ENCODE measurements around the gene ST3GAL2.

The ST3GAL2 gene

DNA sequence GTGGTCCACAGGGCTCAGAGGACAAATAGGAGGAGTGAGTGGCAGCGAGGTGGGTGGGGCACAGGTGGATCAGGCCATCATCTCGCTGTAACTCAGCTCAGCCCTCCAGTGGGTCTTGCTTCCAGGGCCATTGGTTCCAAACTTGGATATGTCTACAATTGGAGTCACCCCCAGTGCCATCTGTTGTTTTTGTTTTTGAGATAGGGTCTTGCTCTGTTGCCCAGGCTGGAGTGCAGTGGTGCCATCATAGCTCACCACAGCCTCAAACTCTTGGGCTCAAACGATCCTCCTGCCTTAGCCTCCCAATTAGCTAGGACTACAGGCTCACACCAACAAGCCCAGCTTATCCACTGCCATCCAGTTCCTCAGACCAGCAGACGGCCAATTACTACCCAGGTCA is 46.3 kb downstream of the ST3GAL2 start:
- no peak overlapping the region for H3K4me2 ChIP-seq (ENCODE audit: low read length)
- no peaks in the 10 kb centered on the region for H3K4me1 ChIP-seq (ENCODE audit: low read length)
- TF ChIP-seq, protein P1, sequence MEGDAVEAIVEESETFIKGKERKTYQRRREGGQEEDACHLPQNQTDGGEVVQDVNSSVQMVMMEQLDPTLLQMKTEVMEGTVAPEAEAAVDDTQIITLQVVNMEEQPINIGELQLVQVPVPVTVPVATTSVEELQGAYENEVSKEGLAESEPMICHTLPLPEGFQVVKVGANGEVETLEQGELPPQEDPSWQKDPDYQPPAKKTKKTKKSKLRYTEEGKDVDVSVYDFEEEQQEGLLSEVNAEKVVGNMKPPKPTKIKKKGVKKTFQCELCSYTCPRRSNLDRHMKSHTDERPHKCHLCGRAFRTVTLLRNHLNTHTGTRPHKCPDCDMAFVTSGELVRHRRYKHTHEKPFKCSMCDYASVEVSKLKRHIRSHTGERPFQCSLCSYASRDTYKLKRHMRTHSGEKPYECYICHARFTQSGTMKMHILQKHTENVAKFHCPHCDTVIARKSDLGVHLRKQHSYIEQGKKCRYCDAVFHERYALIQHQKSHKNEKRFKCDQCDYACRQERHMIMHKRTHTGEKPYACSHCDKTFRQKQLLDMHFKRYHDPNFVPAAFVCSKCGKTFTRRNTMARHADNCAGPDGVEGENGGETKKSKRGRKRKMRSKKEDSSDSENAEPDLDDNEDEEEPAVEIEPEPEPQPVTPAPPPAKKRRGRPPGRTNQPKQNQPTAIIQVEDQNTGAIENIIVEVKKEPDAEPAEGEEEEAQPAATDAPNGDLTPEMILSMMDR (IDR thresholded peaks at IDR 0.05; ENCODE audit: low read depth, low read length), result no peak
- TF ChIP-seq EZH2phosphoT487 (IDR thresholded peaks at IDR 0.05; ENCODE audit: low read depth), result no peak
- no peak overlapping the region for H3K27ac ChIP-seq (ENCODE audit: low read length)
- no peak overlapping the region for H3K4me3 ChIP-seq (ENCODE audit: low read length)
- H3K27me3 ChIP-seq (ENCODE audit: low read depth, low read length), result no peaks in the 10 kb centered on the region
- peaks cover 48% of the 10 kb centered on the region for H3K36me3 ChIP-seq (replicated peaks; ENCODE audit: low read depth, low read length)
- peaks cover 14% of the 10 kb centered on the region for H3K79me2 ChIP-seq (ENCODE audit: low read length)
- no peaks in the 10 kb centered on the region for H3K9me3 ChIP-seq (ENCODE audit: insufficient read depth, low read length)
- peaks cover 24% of the 10 kb centered on the region for H4K20me1 ChIP-seq (ENCODE audit: insufficient read depth, low read length)
- no peak overlapping the region for H2AFZ ChIP-seq (ENCODE audit: low read depth, low read length)
- H3K9ac ChIP-seq (ENCODE audit: low read length), result no peak overlapping the region

DNA sequence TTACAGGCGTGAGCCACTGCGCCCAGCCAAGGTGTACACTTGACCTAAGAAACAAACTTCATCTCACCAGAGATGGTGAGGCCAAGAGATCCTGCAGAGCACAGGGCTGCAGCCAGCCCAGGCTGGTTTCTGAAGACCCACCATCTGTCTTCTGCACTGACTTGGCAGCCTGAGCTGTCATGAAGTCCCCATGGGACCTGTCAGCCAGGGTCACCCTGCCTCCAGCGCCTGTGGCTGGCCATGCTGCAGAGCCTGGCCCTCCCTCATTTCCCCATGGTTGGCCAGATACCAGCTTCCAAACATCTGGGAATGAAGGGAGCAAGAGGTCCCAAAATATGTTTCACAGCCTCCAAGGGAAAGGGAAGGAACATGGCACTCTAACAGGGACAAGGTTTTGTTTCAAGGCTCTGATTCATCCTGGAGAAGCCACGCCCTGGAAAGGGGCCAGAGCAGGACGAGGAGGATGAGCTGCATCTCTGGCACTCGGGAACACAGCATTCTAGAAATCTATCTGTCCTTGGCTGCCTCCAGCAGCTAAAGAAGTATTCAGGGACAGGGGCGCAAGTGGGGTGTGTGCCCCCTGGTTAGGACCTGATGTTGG is 46.9 kb downstream of the ST3GAL2 start:
- H3K4me3 ChIP-seq (ENCODE audit: low read length), result no peak overlapping the region
- no peak overlapping the region for H3K9ac ChIP-seq (ENCODE audit: low read length)
- H2AFZ ChIP-seq (ENCODE audit: low read depth, low read length), result no peak overlapping the region
- peaks cover 14% of the 10 kb centered on the region for H3K79me2 ChIP-seq (ENCODE audit: low read length)
- no peak for TF ChIP-seq EZH2phosphoT487 (IDR thresholded peaks at IDR 0.05; ENCODE audit: low read depth)
- TF ChIP-seq, protein P1 (IDR thresholded peaks at IDR 0.05; ENCODE audit: low read depth, low read length), result no peak
- H3K9me3 ChIP-seq (ENCODE audit: insufficient read depth, low read length), result no peaks in the 10 kb centered on the region
- peaks cover 48% of the 10 kb centered on the region for H3K36me3 ChIP-seq (replicated peaks; ENCODE audit: low read depth, low read length)
- H3K27ac ChIP-seq (ENCODE audit: low read length), result no peak overlapping the region
- H3K4me1 ChIP-seq (ENCODE audit: low read length), result no peaks in the 10 kb centered on the region
- H3K4me2 ChIP-seq (ENCODE audit: low read length), result no peak overlapping the region
- peaks cover 24% of the 10 kb centered on the region for H4K20me1 ChIP-seq (ENCODE audit: insufficient read depth, low read length)
- H3K27me3 ChIP-seq (ENCODE audit: low read depth, low read length), result no peaks in the 10 kb centered on the region

DNA sequence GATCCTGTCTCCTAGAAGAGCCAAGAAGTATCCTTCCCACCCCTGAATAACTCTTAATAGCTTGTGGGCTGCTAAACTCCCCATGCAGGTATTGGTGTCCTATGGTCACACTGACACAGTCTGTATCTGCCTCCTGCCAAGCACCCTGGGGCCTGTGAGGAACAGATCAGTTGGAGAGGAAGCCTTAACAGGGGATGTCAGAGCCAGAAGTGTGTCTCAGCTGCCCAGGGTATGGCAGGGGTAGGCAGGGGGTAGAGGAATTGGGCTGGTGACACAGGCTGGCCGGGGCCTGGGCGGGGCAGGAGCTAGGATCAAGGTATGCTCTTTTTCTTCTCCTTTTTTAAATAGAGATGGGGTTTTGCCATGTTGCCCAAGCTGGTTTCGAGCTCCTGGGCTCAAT is 47.5 kb downstream of the ST3GAL2 start:
- Histone ChIP-seq H4K20me1 (ENCODE audit: insufficient read depth, low read length) (peaks cover 22% of the 10 kb centered on the region), H2AFZ (ENCODE audit: low read depth, low read length) (no peak overlapping the region), H3K4me2 (ENCODE audit: low read length) (no peak overlapping the region), H3K9me3 (ENCODE audit: insufficient read depth, low read length) (no peaks in the 10 kb centered on the region), H3K4me1 (ENCODE audit: low read length) (no peaks in the 10 kb centered on the region), H3K27ac (ENCODE audit: low read length) (no peak overlapping the region), H3K4me3 (ENCODE audit: low read length) (no peak overlapping the region), H3K36me3 (replicated peaks; ENCODE audit: low read depth, low read length) (peaks cover 46% of the 10 kb centered on the region), H3K79me2 (ENCODE audit: low read length) (peaks cover 12% of the 10 kb centered on the region), H3K27me3 (ENCODE audit: low read depth, low read length) (no peaks in the 10 kb centered on the region), H3K9ac (ENCODE audit: low read length) (no peak overlapping the region)
- TF ChIP-seq EZH2phosphoT487 (IDR thresholded peaks at IDR 0.05; ENCODE audit: low read depth), result no peak
- TF ChIP-seq, protein P1 (IDR thresholded peaks at IDR 0.05; ENCODE audit: low read depth, low read length), result no peak

DNA sequence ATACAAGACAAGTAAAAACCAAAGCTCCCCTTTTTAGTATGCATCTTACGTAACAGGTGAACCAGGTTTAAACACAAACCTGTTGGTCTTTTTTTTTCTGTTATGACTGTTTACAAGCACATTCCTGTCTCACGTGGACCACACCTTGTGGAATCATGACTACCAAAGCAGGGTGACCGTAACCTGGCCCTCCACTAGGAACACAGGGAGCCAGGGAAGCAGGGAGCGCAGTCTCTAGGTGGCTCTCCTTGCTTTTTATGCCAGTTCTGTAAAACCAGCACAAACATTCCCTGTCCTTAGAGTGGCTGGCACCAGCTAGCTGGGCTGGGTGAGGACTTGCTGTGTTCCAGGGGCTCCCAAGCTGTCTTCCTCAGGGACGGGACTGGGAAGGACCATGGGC is 48.1 kb downstream of the ST3GAL2 start:
- TF ChIP-seq, protein P1 (IDR thresholded peaks at IDR 0.05; ENCODE audit: low read depth, low read length), result no peak
- no peak for TF ChIP-seq EZH2phosphoT487 (IDR thresholded peaks at IDR 0.05; ENCODE audit: low read depth)
- Histone ChIP-seq H3K9ac (ENCODE audit: low read length) (no peak overlapping the region), H3K36me3 (replicated peaks; ENCODE audit: low read depth, low read length) (peaks cover 43% of the 10 kb centered on the region)

More for the DNA sequence above, 48.1 kb downstream of the ST3GAL2 start:
- no peak overlapping the region for H2AFZ ChIP-seq (ENCODE audit: low read depth, low read length)
- H3K9me3 ChIP-seq (ENCODE audit: insufficient read depth, low read length), result no peaks in the 10 kb centered on the region
- peaks cover 18% of the 10 kb centered on the region for H4K20me1 ChIP-seq (ENCODE audit: insufficient read depth, low read length)
- H3K4me2 ChIP-seq (ENCODE audit: low read length), result no peak overlapping the region
- no peak overlapping the region for H3K4me3 ChIP-seq (ENCODE audit: low read length)
- H3K4me1 ChIP-seq (ENCODE audit: low read length), result no peaks in the 10 kb centered on the region
- peaks cover 10% of the 10 kb centered on the region for H3K79me2 ChIP-seq (ENCODE audit: low read length)
- no peak overlapping the region for H3K27ac ChIP-seq (ENCODE audit: low read length)
- H3K27me3 ChIP-seq (ENCODE audit: low read depth, low read length), result no peaks in the 10 kb centered on the region
